Measurements from ENCODE around the gene MAP4K5. TPM values are rescaled to one million over a fixed set of nuclear protein-coding genes. Genes with fewer than 3 reads are reported as not detected.

Gene MAP4K5
- total and polyA plus RNA-seq, 4 donors: 7.7 to 47.1 (median 19.3) TPM

- H3K4me3 ChIP-seq (ENCODE audit: low read depth in 1 of 3, low read length in 3 of 3): no peak overlapping the region
- no peaks in the 10 kb centered on the region for H3K9me3 ChIP-seq (ENCODE audit: control insufficient read depth in 4 of 4, low read length in 3 of 4)
- H3K36me3 ChIP-seq (ENCODE audit: control insufficient read depth in 4 of 4, insufficient read depth in 3 of 4, low read depth in 1 of 4, low read length in 3 of 4): peaks cover 4 to 23% (median 21%) of the 10 kb centered on the region in 4 donors
- no peak overlapping the region for H3K27ac ChIP-seq (ENCODE audit: low read depth in 1 of 2, low read length in 2 of 2)
- DNase-seq (ENCODE audit: low spot score): no peak
- no peaks in the 10 kb centered on the region for H3K4me1 ChIP-seq (ENCODE audit: control insufficient read depth in 4 of 4, insufficient read depth in 4 of 4, low read length in 3 of 4)
- H3K27me3 ChIP-seq (ENCODE audit: control insufficient read depth in 4 of 4, insufficient read depth in 4 of 4, low read length in 3 of 4): no peaks in the 10 kb centered on the region
- WGBS: 97% methylated on average over 6 of the region's 6 CpGs
- no peak for TF ChIP-seq ATF3 (IDR thresholded peaks at IDR 0.05)
- no peak for TF ChIP-seq REST (IDR thresholded peaks at IDR 0.05)
- TF ChIP-seq ZBTB33 (IDR thresholded peaks at IDR 0.05): no peak
- no peak for TF ChIP-seq FOXA2 (IDR thresholded peaks at IDR 0.05)
- no peak for TF ChIP-seq RAD21 (IDR thresholded peaks at IDR 0.05)
- no peak for TF ChIP-seq TAF1 (conservative IDR thresholded peaks at IDR 0.05)
- no peak for TF ChIP-seq CTCF (IDR thresholded peaks at IDR 0.05; ENCODE audit: low read depth, low read length, missing input control)
- TF ChIP-seq HNF4G (IDR thresholded peaks at IDR 0.05): no peak
- TF ChIP-seq MAX (IDR thresholded peaks at IDR 0.05): no peak
- no peak for TF ChIP-seq EGR1 (IDR thresholded peaks at IDR 0.05; ENCODE audit: low read depth in 2 of 2)
- TF ChIP-seq JUND (IDR thresholded peaks at IDR 0.05): no peak
- H3K9ac ChIP-seq (ENCODE audit: low read depth in 1 of 2, low read length in 2 of 2): no peak overlapping the region
These were observed 80.5 kb downstream of the MAP4K5 start for GRCh38 chr14:50451854-50452253.

- Histone ChIP-seq H3K27me3 (ENCODE audit: control insufficient read depth in 4 of 4, insufficient read depth in 4 of 4, low read length in 3 of 4) (no peaks in the 10 kb centered on the region), H3K4me3 (ENCODE audit: low read depth in 1 of 3, low read length in 3 of 3) (no peak overlapping the region), H3K36me3 (ENCODE audit: control insufficient read depth in 4 of 4, insufficient read depth in 3 of 4, low read depth in 1 of 4, low read length in 3 of 4) (peaks cover 9 to 29% (median 22%) of the 10 kb centered on the region in 4 donors), H3K9me3 (ENCODE audit: control insufficient read depth in 4 of 4, low read length in 3 of 4) (no peaks in the 10 kb centered on the region), H3K9ac (ENCODE audit: low read depth in 1 of 2, low read length in 2 of 2) (no peak overlapping the region), H3K4me1 (ENCODE audit: control insufficient read depth in 4 of 4, insufficient read depth in 4 of 4, low read length in 3 of 4) (no peaks in the 10 kb centered on the region), H3K27ac (ENCODE audit: low read depth in 1 of 2, low read length in 2 of 2) (no peak overlapping the region)
- WGBS: 55% methylated on average over 1 of the region's 1 CpG
- no peak for DNase-seq (ENCODE audit: low spot score)
- no peak for TF ChIP-seq SP1 (IDR thresholded peaks at IDR 0.05)
These were observed 84.9 kb downstream of the MAP4K5 start for GRCh38 chr14:50447461-50447860.

Data from liver (tissue), 9 donors.